Measurements from ENCODE around the gene HBS1L.

- TF ChIP-seq CTCF (conservative IDR thresholded peaks at IDR 0.05 in 1 of 2, IDR thresholded peaks at IDR 0.05 in 1 of 2; ENCODE audit: extremely low read depth in 1 of 2, insufficient read depth in 1 of 2, low read depth in 1 of 2, low read length in 2 of 2), result no peak
- no peak for TF ChIP-seq EZH2 (IDR thresholded peaks at IDR 0.05; ENCODE audit: borderline replicate concordance, low read length)
Measured at GRCh38 chr6:135052939-135053338, 1.7 kb downstream of the HBS1L start.
